ENCODE results near the gene MFSD6L.

MFSD6L gene

GRCh38 chr17:8755590-8756255, 43.4 kb downstream of the MFSD6L start:
- Histone ChIP-seq H3K36me3 (ENCODE audit: control insufficient read depth, insufficient read depth, low read length) (no peaks in the 10 kb centered on the region), H3K4me1 (ENCODE audit: control insufficient read depth, insufficient read depth, low read length, poor library complexity, severe bottlenecking) (no peaks in the 10 kb centered on the region), H3K27ac (ENCODE audit: low read depth, low read length, severe bottlenecking) (no peak overlapping the region), H3K9me3 (ENCODE audit: control insufficient read depth, low read length) (no peaks in the 10 kb centered on the region), H3K4me3 (ENCODE audit: extremely low read depth, insufficient read depth, low read length, poor library complexity, severe bottlenecking) (no peak overlapping the region)
- 92 to 97% methylated on average over 12 of the region's 12 CpGs for WGBS, 2 experiments (ENCODE audit: insufficient coverage in 2 of 2)

- WGBS, 2 experiments (ENCODE audit: insufficient coverage in 2 of 2), result 62 to 81% methylated on average over 3 to 5 of the region's 8 CpGs
Observed at GRCh38 chr17:8754890-8755289, 44.3 kb downstream of the MFSD6L start.

GRCh38 chr17:8753976-8754440, 45.2 kb downstream of the MFSD6L start:
- Histone ChIP-seq H3K27ac (ENCODE audit: low read depth, low read length, severe bottlenecking) (no peak overlapping the region), H3K9me3 (ENCODE audit: control insufficient read depth, low read length) (no peaks in the 10 kb centered on the region), H3K4me1 (ENCODE audit: control insufficient read depth, insufficient read depth, low read length, poor library complexity, severe bottlenecking) (no peaks in the 10 kb centered on the region), H3K36me3 (ENCODE audit: control insufficient read depth, insufficient read depth, low read length) (no peaks in the 10 kb centered on the region), H3K4me3 (ENCODE audit: extremely low read depth, insufficient read depth, low read length, poor library complexity, severe bottlenecking) (no peak overlapping the region)
- WGBS, 2 experiments (ENCODE audit: insufficient coverage in 2 of 2), result 71 to 100% methylated on average over 1 of the region's 1 CpG

More at GRCh38 chr17:8754890-8755289, 44.3 kb downstream of the MFSD6L start:
- Histone ChIP-seq H3K4me3 (ENCODE audit: extremely low read depth, insufficient read depth, low read length, poor library complexity, severe bottlenecking) (no peak overlapping the region), H3K4me1 (ENCODE audit: control insufficient read depth, insufficient read depth, low read length, poor library complexity, severe bottlenecking) (no peaks in the 10 kb centered on the region), H3K9me3 (ENCODE audit: control insufficient read depth, low read length) (no peaks in the 10 kb centered on the region), H3K27ac (ENCODE audit: low read depth, low read length, severe bottlenecking) (no peak overlapping the region), H3K36me3 (ENCODE audit: control insufficient read depth, insufficient read depth, low read length) (no peaks in the 10 kb centered on the region)

GRCh38 chr17:8753136-8753975, 45.8 kb downstream of the MFSD6L start:
- Histone ChIP-seq H3K4me3 (ENCODE audit: extremely low read depth, insufficient read depth, low read length, poor library complexity, severe bottlenecking) (no peak overlapping the region), H3K36me3 (ENCODE audit: control insufficient read depth, insufficient read depth, low read length) (no peaks in the 10 kb centered on the region), H3K9me3 (ENCODE audit: control insufficient read depth, low read length) (no peaks in the 10 kb centered on the region), H3K27ac (ENCODE audit: low read depth, low read length, severe bottlenecking) (no peak overlapping the region), H3K4me1 (ENCODE audit: control insufficient read depth, insufficient read depth, low read length, poor library complexity, severe bottlenecking) (no peaks in the 10 kb centered on the region)
- 81 to 95% methylated on average over 7 of the region's 12 CpGs for WGBS, 2 experiments (ENCODE audit: insufficient coverage in 2 of 2)

GRCh38 chr17:8749616-8750015, 49.5 kb downstream of the MFSD6L start:
- no peaks in the 10 kb centered on the region for H3K4me1 ChIP-seq (ENCODE audit: control insufficient read depth, insufficient read depth, low read length, poor library complexity, severe bottlenecking)
- whole genome bisulfite sequencing, 2 experiments (ENCODE audit: insufficient coverage in 2 of 2), result 78 to 100% methylated on average over 1 of the region's 3 CpGs
- H3K4me3 ChIP-seq (ENCODE audit: extremely low read depth, insufficient read depth, low read length, poor library complexity, severe bottlenecking), result no peak overlapping the region
- no peaks in the 10 kb centered on the region for H3K9me3 ChIP-seq (ENCODE audit: control insufficient read depth, low read length)
- no peaks in the 10 kb centered on the region for H3K36me3 ChIP-seq (ENCODE audit: control insufficient read depth, insufficient read depth, low read length)
- no peak overlapping the region for H3K27ac ChIP-seq (ENCODE audit: low read depth, low read length, severe bottlenecking)

GRCh38 chr17:8747742-8748141, 51.4 kb downstream of the MFSD6L start:
- no peaks in the 10 kb centered on the region for H3K4me1 ChIP-seq (ENCODE audit: control insufficient read depth, insufficient read depth, low read length, poor library complexity, severe bottlenecking)
- H3K9me3 ChIP-seq (ENCODE audit: control insufficient read depth, low read length), result no peaks in the 10 kb centered on the region
- no peak overlapping the region for H3K4me3 ChIP-seq (ENCODE audit: extremely low read depth, insufficient read depth, low read length, poor library complexity, severe bottlenecking)
- WGBS, 2 experiments (ENCODE audit: insufficient coverage in 2 of 2), result 90 to 93% methylated on average over 2 to 3 of the region's 3 CpGs
- no peaks in the 10 kb centered on the region for H3K36me3 ChIP-seq (ENCODE audit: control insufficient read depth, insufficient read depth, low read length)
- H3K27ac ChIP-seq (ENCODE audit: low read depth, low read length, severe bottlenecking), result no peak overlapping the region

Measured in mesodermal cell (in vitro differentiated cells).